Measurements from ENCODE around the gene PDE10A. TPM values are rescaled to one million over a fixed set of nuclear protein-coding genes. Genes with fewer than 3 reads are reported as not detected.
A peak's percentile ranks its signal among the peaks of the same experiment; 100 is the strongest.
"Not testable (repeated sequence)": the region's sequence is repeated elsewhere in the genome, so short reads cannot be mapped to it uniquely, and the experiment has no call there.

Gene PDE10A
- total RNA-seq, 1 donor from 2014 or later = 6.9 TPM

GRCh38 chr6:165632194-165632593, 30.8 kb downstream of the PDE10A start:
- DNase-seq (ENCODE audit: low read depth) = no peak
- TF ChIP-seq CTCF (conservative IDR thresholded peaks at IDR 0.05; ENCODE audit: low read depth, low read length) = no peak
- H3K4me3 ChIP-seq (ENCODE audit: low read depth, low read length) = no peak overlapping the region

- H3K4me3 ChIP-seq (ENCODE audit: low read depth, low read length) = no peak overlapping the region
- DNase-seq (ENCODE audit: low read depth) = no peak
- no peak for TF ChIP-seq CTCF (conservative IDR thresholded peaks at IDR 0.05; ENCODE audit: low read depth, low read length)
Measured at GRCh38 chr6:165630544-165630953, 32.5 kb downstream of the PDE10A start.

GRCh38 chr6:165628955-165629354, 34.1 kb downstream of the PDE10A start:
- DNase-seq (ENCODE audit: low read depth) = no peak
- no peak for TF ChIP-seq CTCF (conservative IDR thresholded peaks at IDR 0.05; ENCODE audit: low read depth, low read length)
- no peak overlapping the region for H3K4me3 ChIP-seq (ENCODE audit: low read depth, low read length)

- no peak overlapping the region for H3K4me3 ChIP-seq (ENCODE audit: low read depth, low read length)
- no peak for TF ChIP-seq CTCF (conservative IDR thresholded peaks at IDR 0.05; ENCODE audit: low read depth, low read length)
- no peak for DNase-seq (ENCODE audit: low read depth)
Measured at GRCh38 chr6:165627366-165627765, 35.7 kb downstream of the PDE10A start.

GRCh38 chr6:165626711-165627110, 36.3 kb downstream of the PDE10A start:
- no peak for TF ChIP-seq CTCF (conservative IDR thresholded peaks at IDR 0.05; ENCODE audit: low read depth, low read length)
- DNase-seq (ENCODE audit: low read depth) = no peak
- H3K4me3 ChIP-seq (ENCODE audit: low read depth, low read length) = no peak overlapping the region

GRCh38 chr6:165624871-165625639, 38.0 kb downstream of the PDE10A start:
- DNase-seq (ENCODE audit: low read depth) = no peak
- no peak overlapping the region for H3K4me3 ChIP-seq (ENCODE audit: low read depth, low read length)
- no peak for TF ChIP-seq CTCF (conservative IDR thresholded peaks at IDR 0.05; ENCODE audit: low read depth, low read length)

GRCh38 chr6:165621940-165622339, 41.1 kb downstream of the PDE10A start:
- H3K4me3 ChIP-seq (ENCODE audit: low read depth, low read length) = no peak overlapping the region
- TF ChIP-seq CTCF (conservative IDR thresholded peaks at IDR 0.05; ENCODE audit: low read depth, low read length) = no peak
- DNase-seq (ENCODE audit: low read depth) = peak; percentile 18

GRCh38 chr6:165618891-165619290, 44.1 kb downstream of the PDE10A start:
- not testable (repeated sequence) for DNase-seq (ENCODE audit: low read depth)

More at GRCh38 chr6:165618891-165619290, 44.1 kb downstream of the PDE10A start:
- H3K4me3 ChIP-seq (ENCODE audit: low read depth, low read length) = not testable (repeated sequence)

Data from epithelial cell of proximal tubule (primary cell).